Measurements from ENCODE around the gene LYST.
A peak's percentile ranks its signal among the peaks of the same experiment; 100 is the strongest.

The LYST gene

DNA sequence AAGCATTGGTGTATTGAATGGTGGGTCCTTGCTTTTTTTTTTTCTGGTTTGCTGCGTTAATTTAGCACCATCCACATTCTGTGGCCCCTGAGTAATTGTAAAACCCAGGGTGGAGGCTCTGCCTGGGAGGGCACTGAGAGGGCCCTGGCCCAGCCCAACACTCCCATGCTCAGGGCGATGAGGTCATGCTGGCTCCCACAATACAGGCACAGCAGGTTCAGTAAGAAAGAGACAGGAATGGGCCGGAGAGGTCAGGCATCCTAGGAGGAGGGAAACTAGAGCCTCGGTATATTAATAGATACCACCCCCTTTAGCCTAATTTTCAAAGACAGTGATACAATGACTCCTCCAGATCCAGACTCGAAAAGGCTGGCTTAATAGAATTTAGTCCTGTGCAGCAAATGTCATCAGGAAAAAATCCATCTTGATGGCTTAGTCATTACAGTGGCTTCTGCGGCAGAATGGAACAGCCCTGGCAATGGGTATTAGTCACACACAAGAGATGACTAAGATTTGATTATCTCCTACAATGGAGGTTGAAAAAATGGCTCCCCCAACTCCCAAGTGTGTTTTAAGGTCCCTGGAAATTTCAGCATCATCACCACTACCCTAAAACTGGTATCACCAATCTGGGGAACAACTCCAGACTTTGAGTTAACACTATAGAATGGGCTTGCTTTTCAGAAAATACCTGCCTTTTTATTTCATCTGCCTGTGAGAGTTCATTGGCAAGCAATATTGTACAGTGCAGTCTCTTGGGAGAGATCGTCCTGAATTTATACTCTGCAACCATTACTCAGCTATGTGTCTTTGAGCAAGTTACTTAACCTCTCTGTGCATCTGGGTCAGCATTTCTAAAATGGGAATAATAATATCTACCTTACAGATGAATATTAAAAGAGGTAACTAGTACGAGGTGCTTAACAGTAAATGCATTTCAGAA lies 43.9 kb upstream of the LYST start:
- TF ChIP-seq TAF1 (IDR thresholded peaks at IDR 0.05; ENCODE audit: borderline replicate concordance, insufficient read depth, low read length) (no peak), SIN3A (IDR thresholded peaks at IDR 0.05; ENCODE audit: borderline replicate concordance, insufficient read depth, low read length) (no peak), FOXP2 (optimal IDR thresholded peaks at IDR 0.05; ENCODE audit: borderline replicate concordance, extremely low read depth, extremely low read length, insufficient read depth) (peak; percentile 58), POLR2AphosphoS5 (IDR thresholded peaks at IDR 0.05; ENCODE audit: low read depth, low read length) (peak; percentile 19; the same call in 1 of the 2 replicates)
- TF ChIP-seq, protein P1, sequence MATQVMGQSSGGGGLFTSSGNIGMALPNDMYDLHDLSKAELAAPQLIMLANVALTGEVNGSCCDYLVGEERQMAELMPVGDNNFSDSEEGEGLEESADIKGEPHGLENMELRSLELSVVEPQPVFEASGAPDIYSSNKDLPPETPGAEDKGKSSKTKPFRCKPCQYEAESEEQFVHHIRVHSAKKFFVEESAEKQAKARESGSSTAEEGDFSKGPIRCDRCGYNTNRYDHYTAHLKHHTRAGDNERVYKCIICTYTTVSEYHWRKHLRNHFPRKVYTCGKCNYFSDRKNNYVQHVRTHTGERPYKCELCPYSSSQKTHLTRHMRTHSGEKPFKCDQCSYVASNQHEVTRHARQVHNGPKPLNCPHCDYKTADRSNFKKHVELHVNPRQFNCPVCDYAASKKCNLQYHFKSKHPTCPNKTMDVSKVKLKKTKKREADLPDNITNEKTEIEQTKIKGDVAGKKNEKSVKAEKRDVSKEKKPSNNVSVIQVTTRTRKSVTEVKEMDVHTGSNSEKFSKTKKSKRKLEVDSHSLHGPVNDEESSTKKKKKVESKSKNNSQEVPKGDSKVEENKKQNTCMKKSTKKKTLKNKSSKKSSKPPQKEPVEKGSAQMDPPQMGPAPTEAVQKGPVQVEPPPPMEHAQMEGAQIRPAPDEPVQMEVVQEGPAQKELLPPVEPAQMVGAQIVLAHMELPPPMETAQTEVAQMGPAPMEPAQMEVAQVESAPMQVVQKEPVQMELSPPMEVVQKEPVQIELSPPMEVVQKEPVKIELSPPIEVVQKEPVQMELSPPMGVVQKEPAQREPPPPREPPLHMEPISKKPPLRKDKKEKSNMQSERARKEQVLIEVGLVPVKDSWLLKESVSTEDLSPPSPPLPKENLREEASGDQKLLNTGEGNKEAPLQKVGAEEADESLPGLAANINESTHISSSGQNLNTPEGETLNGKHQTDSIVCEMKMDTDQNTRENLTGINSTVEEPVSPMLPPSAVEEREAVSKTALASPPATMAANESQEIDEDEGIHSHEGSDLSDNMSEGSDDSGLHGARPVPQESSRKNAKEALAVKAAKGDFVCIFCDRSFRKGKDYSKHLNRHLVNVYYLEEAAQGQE (IDR thresholded peaks at IDR 0.05; ENCODE audit: insufficient read depth in 1 of 2, low read depth in 2 of 2, low read length in 2 of 2): peak in 1 of 2 experiments; percentile 41; a peak in 1 of 4 replicates

DNA sequence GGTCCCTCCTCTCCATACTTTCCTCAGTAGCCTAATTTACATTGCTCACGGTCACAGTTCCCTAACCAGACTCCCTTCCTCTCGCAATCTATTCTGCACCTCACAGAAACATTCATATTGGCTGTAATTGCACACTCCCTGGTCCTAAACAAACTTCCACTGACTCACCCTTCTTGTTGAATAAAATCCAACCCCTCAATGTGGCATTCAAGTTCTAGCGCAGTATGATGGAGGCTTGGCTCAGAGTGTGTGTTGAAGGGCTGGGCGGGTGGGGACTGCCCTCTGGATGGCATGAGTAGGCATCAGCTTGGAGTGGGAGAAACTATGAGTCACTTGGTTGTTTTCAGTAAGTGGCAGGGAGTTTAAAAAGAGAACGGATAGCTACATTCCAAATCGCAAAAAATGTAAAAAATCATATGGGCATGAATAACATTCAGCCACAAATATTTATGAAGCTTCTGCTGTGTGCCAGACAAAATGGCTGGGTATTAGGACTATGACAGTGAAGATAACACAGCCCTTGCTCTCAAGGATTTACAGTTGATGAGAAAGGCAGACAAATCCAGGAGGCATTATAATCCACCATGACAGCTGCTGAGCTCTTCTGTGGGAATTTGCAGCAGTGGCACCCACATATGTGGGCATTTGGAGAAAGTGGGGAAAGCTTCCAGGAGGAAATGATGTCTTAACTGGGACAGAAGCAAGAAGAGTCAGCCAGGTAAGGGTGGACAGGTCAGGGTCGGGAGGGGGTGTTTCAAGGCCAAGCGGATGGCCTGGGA lies 42.2 kb upstream of the LYST start:
- no peak for TF ChIP-seq SIN3A (IDR thresholded peaks at IDR 0.05; ENCODE audit: borderline replicate concordance, insufficient read depth, low read length)
- TF ChIP-seq FOXP2 (optimal IDR thresholded peaks at IDR 0.05; ENCODE audit: borderline replicate concordance, extremely low read depth, extremely low read length, insufficient read depth): no peak
- TF ChIP-seq, protein P1 (IDR thresholded peaks at IDR 0.05; ENCODE audit: insufficient read depth in 1 of 2, low read depth in 2 of 2, low read length in 2 of 2): no peak
- no peak for TF ChIP-seq POLR2AphosphoS5 (IDR thresholded peaks at IDR 0.05; ENCODE audit: low read depth, low read length)
- no peak for TF ChIP-seq TAF1 (IDR thresholded peaks at IDR 0.05; ENCODE audit: borderline replicate concordance, insufficient read depth, low read length)

DNA sequence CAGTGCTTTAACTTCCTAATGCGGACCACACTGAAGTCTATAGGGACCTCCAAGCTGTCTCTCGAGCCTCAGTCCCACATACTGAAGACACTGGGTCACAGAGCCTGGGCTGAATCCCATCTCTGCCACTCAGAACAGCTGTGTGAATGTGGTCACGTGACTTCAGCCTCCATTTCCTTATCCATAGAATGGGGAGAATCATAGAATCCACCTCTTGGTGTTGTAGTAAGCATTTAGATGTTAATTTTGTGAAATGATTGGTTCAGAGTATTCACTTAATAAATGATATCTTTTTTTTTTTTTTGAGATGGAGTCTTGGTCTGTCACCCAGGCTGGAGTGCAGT lies 41.2 kb upstream of the LYST start:
- TF ChIP-seq SIN3A (IDR thresholded peaks at IDR 0.05; ENCODE audit: borderline replicate concordance, insufficient read depth, low read length) (no peak), FOXP2 (optimal IDR thresholded peaks at IDR 0.05; ENCODE audit: borderline replicate concordance, extremely low read depth, extremely low read length, insufficient read depth) (no peak), POLR2AphosphoS5 (IDR thresholded peaks at IDR 0.05; ENCODE audit: low read depth, low read length) (no peak), TAF1 (IDR thresholded peaks at IDR 0.05; ENCODE audit: borderline replicate concordance, insufficient read depth, low read length) (no peak)
- TF ChIP-seq, protein P1 (IDR thresholded peaks at IDR 0.05; ENCODE audit: insufficient read depth in 1 of 2, low read depth in 2 of 2, low read length in 2 of 2): no peak

DNA sequence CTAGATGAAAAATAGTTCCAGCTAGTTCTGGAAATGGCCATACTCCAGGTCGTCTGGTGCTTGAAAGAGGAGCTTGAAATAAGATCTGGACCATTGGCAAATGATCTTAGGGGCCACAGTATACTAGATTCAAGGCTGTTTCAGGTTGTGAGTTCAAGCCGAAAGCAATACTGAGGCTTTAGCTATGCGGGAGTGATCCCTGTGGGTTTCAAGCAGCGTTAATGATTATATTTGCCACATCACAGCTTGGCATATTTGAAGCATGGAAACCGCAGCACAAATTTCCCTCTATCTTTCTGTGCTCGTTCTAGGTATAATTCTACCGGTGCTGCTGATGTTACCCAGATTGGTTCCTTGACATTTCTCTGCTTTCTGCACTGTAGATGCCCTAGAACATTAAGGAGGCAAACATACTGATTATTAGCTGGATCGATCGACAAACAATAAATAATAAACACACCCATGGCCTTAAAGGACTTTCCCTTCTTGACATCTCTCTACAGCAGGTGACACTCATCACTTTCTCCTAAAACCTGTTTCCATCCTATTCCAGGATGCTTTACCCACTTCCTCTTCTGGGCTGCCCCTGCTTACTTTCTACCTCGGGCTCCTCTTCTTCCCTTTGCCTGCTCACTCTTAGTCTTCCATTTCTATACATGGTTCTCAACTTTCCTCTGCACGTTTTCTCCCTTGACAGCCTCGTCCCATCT lies 40.6 kb upstream of the LYST start:
- TF ChIP-seq, protein P1 (IDR thresholded peaks at IDR 0.05; ENCODE audit: insufficient read depth in 1 of 2, low read depth in 2 of 2, low read length in 2 of 2): no peak
- TF ChIP-seq TAF1 (IDR thresholded peaks at IDR 0.05; ENCODE audit: borderline replicate concordance, insufficient read depth, low read length) (no peak), FOXP2 (optimal IDR thresholded peaks at IDR 0.05; ENCODE audit: borderline replicate concordance, extremely low read depth, extremely low read length, insufficient read depth) (no peak), SIN3A (IDR thresholded peaks at IDR 0.05; ENCODE audit: borderline replicate concordance, insufficient read depth, low read length) (no peak), POLR2AphosphoS5 (IDR thresholded peaks at IDR 0.05; ENCODE audit: low read depth, low read length) (no peak)

All from PFSK-1 (cell line).